ENCODE measurements around the gene RERE. TPM values are rescaled to one million over a fixed set of nuclear protein-coding genes. Genes with fewer than 3 reads are reported as not detected.
"Not testable (repeated sequence)": the region's sequence is repeated elsewhere in the genome, so short reads cannot be mapped to it uniquely, and the experiment has no call there.

RERE gene
- total RNA-seq, 2 donors from 2014 or later: 207 to 322 TPM

DNA sequence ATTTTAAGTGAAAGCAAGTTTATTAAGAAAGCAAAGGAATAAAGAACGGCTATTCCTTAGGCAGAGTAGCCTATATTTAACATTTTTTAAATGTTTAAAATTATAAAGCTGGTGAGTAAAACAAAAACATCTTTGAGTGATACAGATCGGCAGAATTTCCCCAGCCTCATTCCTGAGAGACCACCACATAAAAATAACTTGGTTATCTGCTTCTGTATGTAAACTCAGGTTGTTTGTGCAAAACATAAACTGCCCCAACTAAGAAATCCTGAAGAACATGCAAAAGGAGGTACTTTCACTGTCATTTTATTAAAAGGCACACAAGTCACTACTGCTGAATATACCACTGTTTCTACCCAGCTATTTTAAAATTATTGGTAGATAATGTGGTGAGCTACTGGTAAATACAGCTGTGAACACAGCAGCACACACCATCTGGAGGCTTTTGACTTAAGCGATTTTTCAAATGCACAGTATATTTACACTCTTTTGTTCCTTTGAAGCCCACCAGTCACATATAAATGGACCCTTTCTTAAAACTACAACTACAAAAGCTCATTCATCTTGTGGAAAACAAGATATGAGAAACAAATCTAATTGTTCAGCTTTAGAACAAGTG lies 119.3 kb downstream of the RERE start:
- WGBS: 65% methylated on average over 3 of the region's 3 CpGs
- Histone ChIP-seq H3K9me3 (no peaks in the 10 kb centered on the region), H3K36me3 (no peaks in the 10 kb centered on the region), H3K27me3 (replicated peaks; ENCODE audit: insufficient read depth) (no peaks in the 10 kb centered on the region), H3K27ac (no peak overlapping the region), H3K4me3 (no peak overlapping the region), H3K4me1 (replicated peaks) (no peaks in the 10 kb centered on the region)
- TF ChIP-seq POLR2A (IDR thresholded peaks at IDR 0.05) (no peak), POLR2AphosphoS5 (IDR thresholded peaks at IDR 0.05) (no peak), CTCF (IDR thresholded peaks at IDR 0.05) (no peak)
- intact Hi-C loops (cut with DNase I): no loop called here
- no peak for DNase-seq (ENCODE audit: low spot score)

DNA sequence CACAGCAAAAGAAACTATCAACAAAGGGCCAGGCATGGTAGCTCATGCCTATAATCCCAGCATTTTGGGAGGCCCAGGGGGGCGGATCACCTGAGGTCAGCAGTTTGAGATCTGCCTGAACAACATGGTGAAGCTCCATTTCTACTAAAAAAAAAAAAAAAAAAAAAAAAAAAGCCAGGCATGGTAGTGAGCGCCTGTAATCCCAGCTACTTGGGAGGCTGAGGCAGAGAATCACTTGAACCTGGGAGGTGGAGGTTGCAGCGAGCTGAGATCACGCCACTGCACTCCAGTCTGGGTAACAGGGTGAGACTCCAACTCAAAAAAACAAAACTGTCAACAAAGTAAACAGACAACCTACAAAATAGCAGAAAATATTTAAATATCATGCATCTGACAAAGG lies 122.0 kb downstream of the RERE start:
- H3K9me3 ChIP-seq; H3K27me3 ChIP-seq (replicated peaks; ENCODE audit: insufficient read depth); H3K36me3 ChIP-seq; H3K4me1 ChIP-seq (replicated peaks); H3K27ac ChIP-seq; H3K4me3 ChIP-seq; DNase-seq (ENCODE audit: low spot score); intact Hi-C loops (cut with DNase I): not testable (repeated sequence)
- 94% methylated on average over 4 of the region's 4 CpGs for WGBS

DNA sequence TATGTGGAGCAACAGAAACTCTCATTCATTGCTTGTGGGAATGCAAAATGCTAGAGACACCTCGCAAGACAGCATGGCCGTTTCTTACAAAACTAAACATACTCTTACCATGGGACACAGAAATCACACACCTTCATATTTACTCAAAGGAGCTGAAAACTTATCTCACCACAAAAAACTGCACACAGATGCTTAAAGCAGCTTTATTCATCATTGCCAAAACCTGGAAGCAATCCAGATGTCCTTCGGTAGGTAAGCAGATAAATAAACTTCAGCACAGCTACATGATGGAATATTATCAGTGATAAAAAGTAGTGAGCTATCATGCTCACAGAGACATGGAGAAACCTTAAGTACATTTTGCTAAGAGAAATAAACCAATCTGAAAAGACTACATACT lies 124.3 kb downstream of the RERE start:
- no peaks in the 10 kb centered on the region for H3K4me1 ChIP-seq (replicated peaks)
- no peak for DNase-seq (ENCODE audit: low spot score)
- no peaks in the 10 kb centered on the region for H3K36me3 ChIP-seq
- H3K9me3 ChIP-seq: no peaks in the 10 kb centered on the region
- 73% methylated on average over 3 of the region's 3 CpGs for WGBS
- no peak overlapping the region for H3K27ac ChIP-seq
- no peaks in the 10 kb centered on the region for H3K27me3 ChIP-seq (replicated peaks; ENCODE audit: insufficient read depth)
- no peak for TF ChIP-seq POLR2AphosphoS5 (IDR thresholded peaks at IDR 0.05)
- no peak for TF ChIP-seq CTCF (IDR thresholded peaks at IDR 0.05)
- TF ChIP-seq POLR2A (IDR thresholded peaks at IDR 0.05): no peak
- H3K4me3 ChIP-seq: no peak overlapping the region
- intact Hi-C loops (cut with DNase I): no loop called here

DNA sequence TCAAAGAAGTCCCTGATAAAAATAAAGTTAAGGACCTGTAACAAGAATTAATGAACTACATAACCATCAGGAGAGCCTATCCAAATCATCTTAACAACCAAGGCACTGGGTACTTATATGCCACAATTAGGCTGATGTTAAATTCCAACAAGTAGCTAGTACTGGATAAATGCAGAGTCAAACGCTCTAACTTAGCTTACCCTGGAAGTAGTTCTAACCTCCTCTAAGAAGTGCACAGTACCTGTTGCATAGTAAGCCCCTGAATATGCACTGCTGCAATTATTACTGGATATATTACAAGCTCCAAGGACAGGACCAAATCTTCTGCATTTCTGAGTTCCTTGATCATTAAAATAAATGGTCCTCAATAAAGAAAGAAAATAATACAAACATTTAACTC lies 125.8 kb downstream of the RERE start:
- no peak for DNase-seq (ENCODE audit: low spot score)
- Histone ChIP-seq H3K4me3 (no peak overlapping the region), H3K36me3 (no peaks in the 10 kb centered on the region), H3K4me1 (replicated peaks) (no peaks in the 10 kb centered on the region), H3K27me3 (replicated peaks; ENCODE audit: insufficient read depth) (no peaks in the 10 kb centered on the region), H3K9me3 (no peaks in the 10 kb centered on the region), H3K27ac (no peak overlapping the region)
- TF ChIP-seq POLR2A (IDR thresholded peaks at IDR 0.05): no peak
- no peak for TF ChIP-seq POLR2AphosphoS5 (IDR thresholded peaks at IDR 0.05)
- TF ChIP-seq CTCF (IDR thresholded peaks at IDR 0.05): no peak
- 86% methylated on average over 1 of the region's 1 CpG for WGBS
- intact Hi-C loops (cut with DNase I): no loop called here

GRCh38 chr1:8690253-8690525 lies 127.3 kb downstream of the RERE start:
- no peaks in the 10 kb centered on the region for H3K36me3 ChIP-seq
- H3K27me3 ChIP-seq (replicated peaks; ENCODE audit: insufficient read depth): no peaks in the 10 kb centered on the region
- TF ChIP-seq POLR2AphosphoS5 (IDR thresholded peaks at IDR 0.05): no peak
- no peak for TF ChIP-seq CTCF (IDR thresholded peaks at IDR 0.05)
- TF ChIP-seq POLR2A (IDR thresholded peaks at IDR 0.05): no peak
- WGBS: 96% methylated on average over 4 of the region's 4 CpGs
- DNase-seq (ENCODE audit: low spot score): no peak
- no peak overlapping the region for H3K27ac ChIP-seq
- intact Hi-C loops (cut with DNase I): no loop called here
- no peaks in the 10 kb centered on the region for H3K9me3 ChIP-seq
- H3K4me3 ChIP-seq: no peak overlapping the region
- H3K4me1 ChIP-seq (replicated peaks): no peaks in the 10 kb centered on the region
